Sigmoid colon (tissue), 7 donors: Measurements from ENCODE around the gene CLEC7A. TPM values are rescaled to one million over a fixed set of nuclear protein-coding genes. Genes with fewer than 3 reads are reported as not detected.

Experiments
- DNase-seq: peaks from one replicate; pipeline ENCODE4 v3.0.0-alpha.2; 2019
- H3K27ac ChIP-seq, 4 donors: fragments of 200-600 bp; sonication (generic); one replicate each; pipeline ENCODE4 v1.5.1; 2016 to 2019; ENCODE audit warnings: mild to moderate bottlenecking in 1 of 4
- H3K27me3 ChIP-seq, 3 donors: fragments of 200-600 bp; sonication (generic); one replicate each; pipeline ENCODE4 v1.5.1; 2019; ENCODE audit warnings: mild to moderate bottlenecking in 1 of 3
- H3K36me3 ChIP-seq, 4 donors: fragments of 200-600 bp; sonication (generic); one replicate each; pipeline ENCODE4 v1.5.1; 2016 to 2019
- H3K4me1 ChIP-seq, 4 donors: fragments of 200-600 bp; sonication (generic); one replicate each; pipeline ENCODE4 v1.5.1; 2017 to 2019
- H3K4me3 ChIP-seq, 4 donors: fragments of 200-600 bp; sonication (generic); one replicate each; pipeline ENCODE4 v1.5.1; 2017 to 2019; ENCODE audit warnings: mild to moderate bottlenecking in 2 of 4, moderate library complexity in 1 of 4
- H3K9me3 ChIP-seq, 4 donors: fragments of 200-600 bp in 3 of 4; sonication (generic) in 3 of 4; one replicate each; pipeline versions ENCODE4 v1.5.1 to v1.6.1; 2013 to 2019
- EP300 ChIP-seq, 4 donors: sonication (generic); formaldehyde crosslinking; IDR thresholded peaks; one replicate each; pipeline ENCODE4 v1.6.1; 2017; ENCODE audit warnings: antibody characterized with exemption in 4 of 4
- POLR2A ChIP-seq, 2 donors: fragments of 450-650 bp; IDR thresholded peaks; one replicate each; pipeline ENCODE4 v1.6.1; 2016; ENCODE audit warnings: antibody characterized with exemption in 2 of 2, mild to moderate bottlenecking in 2 of 2, moderate library complexity in 2 of 2
- POLR2AphosphoS5 ChIP-seq, 4 donors: sonication (generic); formaldehyde crosslinking; IDR thresholded peaks; one replicate each; pipeline ENCODE4 v1.6.1; 2017; ENCODE audit warnings: antibody characterized with exemption in 4 of 4
- WGBS, 2 donors: extraction: QIAGEN DNeasy Blood & Tissue Kit; methylation state at CpG; one replicate each; pipeline ENCODE4 v1.1.7; 2013; 5-methylcytosine and 5-hydroxymethylcytosine counted together
- intact Hi-C: fragments of 100-400 bp; cut with DNase I; formaldehyde crosslinking; loops from one replicate; pipeline ENCODE4 v1.15.1; 2023
- polyA plus RNA-seq, 3 donors: library from polyadenylated mRNA; stranded (reverse); fragments of 200-250 nt; gene quantifications; one replicate each; pipeline ENCODE4 v1.2.3, GENCODE V29; 2013
- total RNA-seq, 4 donors: library from RNA; depleted of rRNA; stranded (reverse); fragments of >200 nt; gene quantifications; one replicate each; pipeline ENCODE4 v1.1.0, GENCODE V29; 2016
- TF ChIP-seq, protein P1 (sequence below), 4 experiments: fragments of 450-650 bp in 3 of 4; fragments of 200-600 bp in 1 of 4; IDR thresholded peaks; one replicate each; pipeline ENCODE4 v1.5.1; 2016 to 2019; ENCODE audit warnings: antibody characterized with exemption in 4 of 4, mild to moderate bottlenecking in 3 of 4, moderate library complexity in 2 of 4
- donor health status: healthy with polysubstance abuse.
- donor health status: Bipolar disorder and iron deficiency.
- donor health status: healthy.

The CLEC7A gene
- total and polyA plus RNA-seq, 7 donors, result 1.8 to 11.1 (median 8.9) TPM

GRCh38 chr12:10136637-10137205 is 6.7 kb upstream of the CLEC7A start:
- DNase-seq, result no peak
- Histone ChIP-seq H3K9me3 (no peaks in the 10 kb centered on the region), H3K4me3 (no peak overlapping the region), H3K27me3 (no peaks in the 10 kb centered on the region), H3K4me1 (no peaks in the 10 kb centered on the region), H3K36me3 (no peaks in the 10 kb centered on the region), H3K27ac (no peak overlapping the region)
- 63 to 80% methylated on average over 13 of the region's 13 CpGs for WGBS, 2 donors
- intact Hi-C loops, result loop anchor here (5.0 kb wide), 1 partner anchor 384 kb away; no protein-coding TSS in a partner anchor
- no peak for TF ChIP-seq EP300 (IDR thresholded peaks at IDR 0.05)
- TF ChIP-seq, protein P1, sequence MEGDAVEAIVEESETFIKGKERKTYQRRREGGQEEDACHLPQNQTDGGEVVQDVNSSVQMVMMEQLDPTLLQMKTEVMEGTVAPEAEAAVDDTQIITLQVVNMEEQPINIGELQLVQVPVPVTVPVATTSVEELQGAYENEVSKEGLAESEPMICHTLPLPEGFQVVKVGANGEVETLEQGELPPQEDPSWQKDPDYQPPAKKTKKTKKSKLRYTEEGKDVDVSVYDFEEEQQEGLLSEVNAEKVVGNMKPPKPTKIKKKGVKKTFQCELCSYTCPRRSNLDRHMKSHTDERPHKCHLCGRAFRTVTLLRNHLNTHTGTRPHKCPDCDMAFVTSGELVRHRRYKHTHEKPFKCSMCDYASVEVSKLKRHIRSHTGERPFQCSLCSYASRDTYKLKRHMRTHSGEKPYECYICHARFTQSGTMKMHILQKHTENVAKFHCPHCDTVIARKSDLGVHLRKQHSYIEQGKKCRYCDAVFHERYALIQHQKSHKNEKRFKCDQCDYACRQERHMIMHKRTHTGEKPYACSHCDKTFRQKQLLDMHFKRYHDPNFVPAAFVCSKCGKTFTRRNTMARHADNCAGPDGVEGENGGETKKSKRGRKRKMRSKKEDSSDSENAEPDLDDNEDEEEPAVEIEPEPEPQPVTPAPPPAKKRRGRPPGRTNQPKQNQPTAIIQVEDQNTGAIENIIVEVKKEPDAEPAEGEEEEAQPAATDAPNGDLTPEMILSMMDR (IDR thresholded peaks at IDR 0.05), result no peak
- no peak for TF ChIP-seq POLR2A (IDR thresholded peaks at IDR 0.05)
- no peak for TF ChIP-seq POLR2AphosphoS5 (IDR thresholded peaks at IDR 0.05)

DNA sequence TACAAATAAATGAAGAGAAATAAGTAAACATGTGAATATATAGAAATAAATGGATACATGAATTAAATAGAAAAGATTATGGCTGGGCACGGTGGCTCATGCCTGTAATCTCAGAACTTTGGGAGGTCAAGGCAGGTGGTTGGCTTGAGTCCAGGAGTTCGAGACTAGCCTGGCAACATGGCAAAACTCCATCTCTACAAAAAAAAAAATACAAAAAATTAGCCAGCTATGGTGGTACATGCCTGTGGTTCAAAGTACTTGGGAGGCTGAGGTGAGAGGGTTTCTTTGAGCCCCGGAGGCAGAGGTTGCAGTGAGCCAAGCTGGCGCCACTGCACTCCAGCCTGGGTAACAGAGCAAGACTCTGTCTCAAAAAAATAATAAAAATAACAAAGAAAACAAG is 5.1 kb upstream of the CLEC7A start:
- no peak for TF ChIP-seq POLR2A (IDR thresholded peaks at IDR 0.05)
- no peak for TF ChIP-seq EP300 (IDR thresholded peaks at IDR 0.05)
- TF ChIP-seq POLR2AphosphoS5 (IDR thresholded peaks at IDR 0.05), result no peak
- TF ChIP-seq, protein P1 (IDR thresholded peaks at IDR 0.05), result no peak
- intact Hi-C loops, result loop anchor here (5.0 kb wide), 1 partner anchor 383 kb away; no protein-coding TSS in a partner anchor

DNA sequence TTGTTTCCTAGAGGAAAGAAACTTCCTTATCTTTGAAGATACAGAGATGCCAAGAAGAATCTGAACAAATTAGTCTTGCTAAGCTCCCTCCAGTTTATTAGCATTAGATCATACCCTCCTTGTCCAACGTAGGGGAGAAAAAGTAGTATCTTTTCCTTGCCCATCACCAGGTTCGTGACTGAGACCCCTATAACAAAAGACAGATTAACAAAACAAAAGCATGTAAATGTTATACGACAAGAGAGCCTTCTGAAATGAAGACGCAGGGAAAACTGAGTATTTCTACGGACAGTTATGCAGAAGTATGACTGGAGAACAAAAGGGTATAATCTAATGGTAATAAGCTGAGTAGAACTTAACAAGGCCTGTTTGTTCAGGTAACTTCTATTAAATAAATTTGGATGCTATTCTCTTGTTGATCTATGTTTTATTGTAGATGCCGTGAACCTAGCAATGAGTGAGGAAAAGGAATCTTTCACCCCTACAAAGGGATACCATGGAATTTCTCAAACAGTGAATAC is 2.9 kb upstream of the CLEC7A start:
- TF ChIP-seq POLR2AphosphoS5 (IDR thresholded peaks at IDR 0.05) (no peak), EP300 (IDR thresholded peaks at IDR 0.05) (no peak), POLR2A (IDR thresholded peaks at IDR 0.05) (no peak)
- TF ChIP-seq, protein P1 (IDR thresholded peaks at IDR 0.05), result no peak
- no peak for DNase-seq
- H3K9me3 ChIP-seq, result no peaks in the 10 kb centered on the region
- H3K27me3 ChIP-seq, result no peaks in the 10 kb centered on the region
- H3K4me1 ChIP-seq, result no peaks in the 10 kb centered on the region
- intact Hi-C loops, result no loop called here
- 72 to 84% methylated on average over 6 of the region's 6 CpGs for WGBS, 2 donors
- no peak overlapping the region for H3K4me3 ChIP-seq
- H3K36me3 ChIP-seq, result no peaks in the 10 kb centered on the region
- no peak overlapping the region for H3K27ac ChIP-seq

More for the DNA sequence above, 5.1 kb upstream of the CLEC7A start:
- 50 to 81% methylated on average over 4 of the region's 4 CpGs for WGBS, 2 donors
- DNase-seq, result no peak
- Histone ChIP-seq H3K27me3 (no peaks in the 10 kb centered on the region), H3K9me3 (no peaks in the 10 kb centered on the region), H3K4me3 (no peak overlapping the region), H3K4me1 (no peaks in the 10 kb centered on the region), H3K36me3 (no peaks in the 10 kb centered on the region), H3K27ac (no peak overlapping the region)

DNA sequence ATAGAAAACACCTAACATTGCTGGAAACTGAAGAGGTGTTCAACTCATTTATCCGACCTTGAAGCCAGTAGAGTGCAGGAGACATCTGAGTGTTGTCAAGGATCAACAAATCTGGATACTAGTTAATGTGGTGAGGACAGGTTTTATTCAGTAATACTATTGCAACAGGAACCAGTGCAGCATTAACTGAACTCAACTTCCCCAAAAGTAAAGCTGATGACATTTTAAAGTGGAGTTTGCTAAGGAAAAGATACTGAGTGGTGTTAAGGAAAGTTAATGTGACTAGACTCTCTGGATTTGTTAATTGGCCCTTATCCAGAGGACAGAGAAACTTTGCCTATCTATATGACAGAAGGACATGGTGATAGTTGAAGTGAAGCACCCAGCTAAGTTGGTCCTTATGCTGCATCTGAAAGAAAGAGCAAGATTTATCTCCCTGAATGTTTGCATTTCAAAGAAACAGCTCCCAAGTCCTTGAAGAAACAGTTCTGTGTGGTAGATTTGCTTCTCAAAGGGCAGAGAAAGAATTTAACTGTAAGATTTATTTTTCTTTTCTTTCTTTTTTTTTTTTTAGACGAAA is 1.2 kb upstream of the CLEC7A start:
- intact Hi-C loops, result no loop called here
- TF ChIP-seq, protein P1 (IDR thresholded peaks at IDR 0.05), result no peak
- TF ChIP-seq EP300 (IDR thresholded peaks at IDR 0.05) (no peak), POLR2AphosphoS5 (IDR thresholded peaks at IDR 0.05) (no peak), POLR2A (IDR thresholded peaks at IDR 0.05) (no peak)
- H3K27ac ChIP-seq, result peak overlapping the region in 1 of 4 donors; percentile 28
- H3K36me3 ChIP-seq, result no peaks in the 10 kb centered on the region
- H3K9me3 ChIP-seq, result no peaks in the 10 kb centered on the region
- H3K4me1 ChIP-seq, result no peaks in the 10 kb centered on the region
- no peak overlapping the region for H3K4me3 ChIP-seq
- DNase-seq, result no peak
- 70 to 77% methylated on average over 2 of the region's 2 CpGs for WGBS, 2 donors
- no peaks in the 10 kb centered on the region for H3K27me3 ChIP-seq
